ENCODE measurements around the gene ST6GALNAC3.

ST6GALNAC3 gene

GRCh38 chr1:76335882-76336281 is 261.3 kb downstream of the ST6GALNAC3 start:
- no peak for TF ChIP-seq GATA3 (IDR thresholded peaks at IDR 0.05; ENCODE audit: low read depth, low read length)
- peak; percentile 60 for TF ChIP-seq GATA2 (IDR thresholded peaks at IDR 0.05; ENCODE audit: low read depth, low read length)

- TF ChIP-seq GATA2 (IDR thresholded peaks at IDR 0.05; ENCODE audit: low read depth, low read length) (peak; percentile 33), GATA3 (IDR thresholded peaks at IDR 0.05; ENCODE audit: low read depth, low read length) (no peak)
Measured at GRCh38 chr1:76336931-76337371, 262.4 kb downstream of the ST6GALNAC3 start.

- TF ChIP-seq GATA2 (IDR thresholded peaks at IDR 0.05; ENCODE audit: low read depth, low read length), result no peak
- TF ChIP-seq GATA3 (IDR thresholded peaks at IDR 0.05; ENCODE audit: low read depth, low read length), result no peak
Measured at GRCh38 chr1:76337542-76338219, 263.1 kb downstream of the ST6GALNAC3 start.

GRCh38 chr1:76340056-76340455 is 265.5 kb downstream of the ST6GALNAC3 start:
- TF ChIP-seq GATA3 (IDR thresholded peaks at IDR 0.05; ENCODE audit: low read depth, low read length), result no peak
- TF ChIP-seq GATA2 (IDR thresholded peaks at IDR 0.05; ENCODE audit: low read depth, low read length), result no peak

- no peak for TF ChIP-seq GATA2 (IDR thresholded peaks at IDR 0.05; ENCODE audit: low read depth, low read length)
- TF ChIP-seq GATA3 (IDR thresholded peaks at IDR 0.05; ENCODE audit: low read depth, low read length), result no peak
Measured at GRCh38 chr1:76343356-76343755, 268.8 kb downstream of the ST6GALNAC3 start.

- no peak for TF ChIP-seq GATA3 (IDR thresholded peaks at IDR 0.05; ENCODE audit: low read depth, low read length)
- no peak for TF ChIP-seq GATA2 (IDR thresholded peaks at IDR 0.05; ENCODE audit: low read depth, low read length)
Measured at GRCh38 chr1:76351655-76352054, 277.1 kb downstream of the ST6GALNAC3 start.

GRCh38 chr1:76352741-76353435 is 278.3 kb downstream of the ST6GALNAC3 start:
- no peak for TF ChIP-seq GATA3 (IDR thresholded peaks at IDR 0.05; ENCODE audit: low read depth, low read length)
- no peak for TF ChIP-seq GATA2 (IDR thresholded peaks at IDR 0.05; ENCODE audit: low read depth, low read length)

- TF ChIP-seq GATA3 (IDR thresholded peaks at IDR 0.05; ENCODE audit: low read depth, low read length) (no peak), GATA2 (IDR thresholded peaks at IDR 0.05; ENCODE audit: low read depth, low read length) (no peak)
Measured at GRCh38 chr1:76354236-76354635, 279.7 kb downstream of the ST6GALNAC3 start.

- no peak for TF ChIP-seq GATA3 (IDR thresholded peaks at IDR 0.05; ENCODE audit: low read depth, low read length)
- no peak for TF ChIP-seq GATA2 (IDR thresholded peaks at IDR 0.05; ENCODE audit: low read depth, low read length)
Measured at GRCh38 chr1:76366726-76367125, 292.2 kb downstream of the ST6GALNAC3 start.

GRCh38 chr1:76371941-76372340 is 297.4 kb downstream of the ST6GALNAC3 start:
- TF ChIP-seq GATA3 (IDR thresholded peaks at IDR 0.05; ENCODE audit: low read depth, low read length) (no peak), GATA2 (IDR thresholded peaks at IDR 0.05; ENCODE audit: low read depth, low read length) (no peak)

- TF ChIP-seq GATA3 (IDR thresholded peaks at IDR 0.05; ENCODE audit: low read depth, low read length), result no peak
- no peak for TF ChIP-seq GATA2 (IDR thresholded peaks at IDR 0.05; ENCODE audit: low read depth, low read length)
Measured at GRCh38 chr1:76374086-76374485, 299.5 kb downstream of the ST6GALNAC3 start.

GRCh38 chr1:76377247-76377646 is 302.7 kb downstream of the ST6GALNAC3 start:
- TF ChIP-seq GATA3 (IDR thresholded peaks at IDR 0.05; ENCODE audit: low read depth, low read length) (no peak), GATA2 (IDR thresholded peaks at IDR 0.05; ENCODE audit: low read depth, low read length) (no peak)

GRCh38 chr1:76379506-76379905 is 305.0 kb downstream of the ST6GALNAC3 start:
- no peak for TF ChIP-seq GATA2 (IDR thresholded peaks at IDR 0.05; ENCODE audit: low read depth, low read length)
- no peak for TF ChIP-seq GATA3 (IDR thresholded peaks at IDR 0.05; ENCODE audit: low read depth, low read length)

GRCh38 chr1:76381450-76382097 is 307.0 kb downstream of the ST6GALNAC3 start:
- TF ChIP-seq GATA2 (IDR thresholded peaks at IDR 0.05; ENCODE audit: low read depth, low read length) (no peak), GATA3 (IDR thresholded peaks at IDR 0.05; ENCODE audit: low read depth, low read length) (no peak)
